HG03064 (cell line): Measurements from ENCODE around the gene RUNX2.
"Not testable (repeated sequence)": the region's sequence is repeated elsewhere in the genome, so short reads cannot be mapped to it uniquely, and the experiment has no call there.

ENCODE experiments used
- ATAC-seq: cut with Tn5 transposase; IDR thresholded peaks from one replicate; pipeline ENCODE4 v1.9.1; 2021; ENCODE audit warnings: low read depth; ENCODE audit not compliant: unreplicated experiment

RUNX2 gene

GRCh38 chr6:45450132-45450531, 122.0 kb downstream of the RUNX2 start:
- no peak for ATAC-seq

GRCh38 chr6:45450831-45451230, 122.7 kb downstream of the RUNX2 start:
- no peak for ATAC-seq

GRCh38 chr6:45454008-45454911, 126.1 kb downstream of the RUNX2 start:
- ATAC-seq: no peak

- ATAC-seq: no peak
Measured at GRCh38 chr6:45455408-45455807, 127.3 kb downstream of the RUNX2 start.

GRCh38 chr6:45457141-45457540, 129.0 kb downstream of the RUNX2 start:
- no peak for ATAC-seq

GRCh38 chr6:45458672-45459071, 130.5 kb downstream of the RUNX2 start:
- ATAC-seq: no peak

GRCh38 chr6:45460166-45460565, 132.0 kb downstream of the RUNX2 start:
- no peak for ATAC-seq

- ATAC-seq: no peak
Measured at GRCh38 chr6:45461486-45461885, 133.4 kb downstream of the RUNX2 start.

GRCh38 chr6:45462190-45463134, 134.3 kb downstream of the RUNX2 start:
- ATAC-seq: no peak

- ATAC-seq: no peak
Measured at GRCh38 chr6:45464685-45465084, 136.6 kb downstream of the RUNX2 start.

GRCh38 chr6:45466686-45467085, 138.6 kb downstream of the RUNX2 start:
- no peak for ATAC-seq

GRCh38 chr6:45467417-45467816, 139.3 kb downstream of the RUNX2 start:
- not testable (repeated sequence) for ATAC-seq

GRCh38 chr6:45467853-45468252, 139.7 kb downstream of the RUNX2 start:
- ATAC-seq: no peak

- ATAC-seq: no peak
Measured at GRCh38 chr6:45469663-45470062, 141.5 kb downstream of the RUNX2 start.

GRCh38 chr6:45470131-45470738, 142.1 kb downstream of the RUNX2 start:
- no peak for ATAC-seq

- ATAC-seq: no peak
Measured at GRCh38 chr6:45472382-45472781, 144.3 kb downstream of the RUNX2 start.

GRCh38 chr6:45473121-45473993, 145.2 kb downstream of the RUNX2 start:
- no peak for ATAC-seq

GRCh38 chr6:45474376-45474775, 146.2 kb downstream of the RUNX2 start:
- no peak for ATAC-seq

- ATAC-seq: no peak
Measured at GRCh38 chr6:45476341-45476740, 148.2 kb downstream of the RUNX2 start.

- ATAC-seq: no peak
Measured at GRCh38 chr6:45477278-45477677, 149.1 kb downstream of the RUNX2 start.
